HG02870 (cell line): ENCODE data around the gene C9orf43.
"Not testable (repeated sequence)": the region's sequence is repeated elsewhere in the genome, so short reads cannot be mapped to it uniquely, and the experiment has no call there.

Source experiments
- ATAC-seq: cut with Tn5 transposase; IDR thresholded peaks from one replicate; pipeline ENCODE4 v1.9.1; 2021; ENCODE audit warnings: mild to moderate bottlenecking, moderate library complexity; ENCODE audit not compliant: unreplicated experiment

The C9orf43 gene

DNA sequence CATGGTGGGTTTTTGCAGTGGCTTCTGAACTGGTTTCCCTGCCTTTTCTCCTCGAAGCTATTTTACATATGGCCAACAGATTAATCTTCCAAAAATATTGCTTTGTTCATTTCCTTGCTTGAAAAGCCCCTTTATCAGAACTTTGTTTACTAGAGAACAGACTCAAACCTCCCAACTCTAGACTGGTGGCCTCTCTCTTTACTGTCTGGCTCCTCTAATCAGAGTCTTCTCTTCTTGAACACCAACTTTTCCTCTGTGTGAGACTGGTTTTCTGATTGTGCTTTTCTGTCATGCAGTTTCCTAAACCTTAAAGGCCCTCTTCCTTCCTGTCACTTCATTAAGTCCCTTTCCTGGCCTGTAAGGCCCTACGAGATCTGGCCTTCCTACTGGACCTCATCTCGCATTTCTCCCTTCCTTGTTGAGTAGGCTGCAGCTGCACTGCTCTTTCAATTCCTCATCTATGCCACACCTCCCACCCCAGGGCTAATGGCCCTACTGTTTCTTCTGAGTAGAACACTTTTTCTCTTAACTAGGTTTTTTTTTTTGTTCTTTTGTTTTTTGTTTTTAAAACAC is 5.7 kb downstream of the C9orf43 start:
- ATAC-seq: peak; percentile 97

DNA sequence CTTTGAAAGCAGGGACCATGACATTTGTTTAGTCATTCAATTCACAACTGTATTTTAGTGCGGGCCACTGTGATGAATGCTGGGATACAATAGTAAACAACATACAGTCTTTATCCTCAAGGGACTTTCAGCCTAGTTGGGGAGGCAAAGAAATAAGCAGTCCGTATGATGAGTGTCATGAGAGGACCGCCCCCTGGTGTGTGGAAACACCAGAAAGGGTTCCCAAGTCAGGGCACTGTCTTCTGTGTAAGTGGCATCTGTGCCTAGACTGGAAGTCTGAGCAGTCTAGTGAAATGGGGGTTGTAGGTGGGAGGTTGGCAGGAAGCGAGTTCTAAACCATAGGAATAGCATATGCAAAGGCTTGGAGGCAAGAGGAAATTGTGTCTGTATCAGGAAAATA is 6.8 kb downstream of the C9orf43 start:
- no peak for ATAC-seq

DNA sequence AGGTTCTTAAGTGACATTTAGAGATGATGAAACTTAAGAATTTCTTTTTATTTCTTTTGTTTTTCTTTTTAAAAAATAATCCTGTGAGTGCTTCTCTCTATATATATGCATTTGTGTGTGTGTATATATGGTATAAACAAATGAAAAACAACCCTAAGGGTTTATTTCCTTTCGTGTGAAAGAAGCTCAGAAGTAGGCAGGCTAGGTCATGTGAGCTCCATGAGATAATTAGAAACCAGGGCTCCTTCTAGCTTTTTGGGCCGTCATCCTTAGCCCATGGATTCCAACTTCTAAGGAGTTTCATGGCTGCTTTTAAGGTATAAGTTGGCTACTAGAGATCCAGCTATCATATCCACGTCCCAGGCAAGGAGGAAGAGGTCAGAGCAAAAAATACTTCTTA is 11.2 kb downstream of the C9orf43 start:
- no peak for ATAC-seq

GRCh38 chr9:113425072-113425471 is 14.5 kb downstream of the C9orf43 start:
- no peak for ATAC-seq

DNA sequence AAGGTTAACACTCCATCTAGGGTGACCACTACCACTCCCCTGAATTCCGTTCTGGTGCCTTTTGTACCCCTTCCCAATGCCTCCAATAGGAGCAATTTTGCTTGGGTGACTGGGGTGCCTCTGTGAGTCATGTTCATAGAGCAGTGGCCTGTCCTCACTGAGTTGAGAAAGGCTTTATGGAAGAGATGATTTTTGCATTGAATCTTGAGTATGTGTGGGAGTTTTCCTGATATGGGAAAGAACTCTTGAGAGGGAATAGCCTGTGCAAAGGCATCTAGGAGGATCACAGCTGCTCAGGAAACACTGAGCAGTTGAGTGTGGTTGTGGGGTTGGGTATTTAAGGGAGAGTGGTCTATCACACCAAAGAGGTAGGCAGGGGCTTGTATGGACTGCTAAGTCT is 16.2 kb downstream of the C9orf43 start:
- ATAC-seq: no peak

DNA sequence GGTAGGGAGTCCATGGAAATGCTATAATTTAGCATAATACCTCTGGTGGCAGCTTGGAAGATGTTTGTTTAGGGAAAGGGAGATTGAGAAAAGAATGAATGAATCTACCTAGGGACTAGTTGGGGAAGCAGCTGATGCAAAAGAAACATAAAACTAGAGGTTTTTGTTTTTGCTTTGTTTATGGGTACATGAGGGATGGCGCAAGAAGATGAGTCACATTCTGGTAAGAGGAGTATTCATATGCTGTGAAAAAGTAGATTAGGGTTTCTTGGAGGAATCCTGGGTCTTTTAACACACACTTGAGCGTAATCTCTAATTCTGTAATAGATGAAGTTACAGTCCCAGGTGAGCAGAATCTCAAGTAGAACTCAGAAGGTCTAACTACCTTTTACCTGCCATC is 17.1 kb downstream of the C9orf43 start:
- ATAC-seq: no peak

GRCh38 chr9:113428062-113428615 is 17.6 kb downstream of the C9orf43 start:
- no peak for ATAC-seq

- ATAC-seq: no peak
Measured at GRCh38 chr9:113431191-113431590, 20.6 kb downstream of the C9orf43 start.

DNA sequence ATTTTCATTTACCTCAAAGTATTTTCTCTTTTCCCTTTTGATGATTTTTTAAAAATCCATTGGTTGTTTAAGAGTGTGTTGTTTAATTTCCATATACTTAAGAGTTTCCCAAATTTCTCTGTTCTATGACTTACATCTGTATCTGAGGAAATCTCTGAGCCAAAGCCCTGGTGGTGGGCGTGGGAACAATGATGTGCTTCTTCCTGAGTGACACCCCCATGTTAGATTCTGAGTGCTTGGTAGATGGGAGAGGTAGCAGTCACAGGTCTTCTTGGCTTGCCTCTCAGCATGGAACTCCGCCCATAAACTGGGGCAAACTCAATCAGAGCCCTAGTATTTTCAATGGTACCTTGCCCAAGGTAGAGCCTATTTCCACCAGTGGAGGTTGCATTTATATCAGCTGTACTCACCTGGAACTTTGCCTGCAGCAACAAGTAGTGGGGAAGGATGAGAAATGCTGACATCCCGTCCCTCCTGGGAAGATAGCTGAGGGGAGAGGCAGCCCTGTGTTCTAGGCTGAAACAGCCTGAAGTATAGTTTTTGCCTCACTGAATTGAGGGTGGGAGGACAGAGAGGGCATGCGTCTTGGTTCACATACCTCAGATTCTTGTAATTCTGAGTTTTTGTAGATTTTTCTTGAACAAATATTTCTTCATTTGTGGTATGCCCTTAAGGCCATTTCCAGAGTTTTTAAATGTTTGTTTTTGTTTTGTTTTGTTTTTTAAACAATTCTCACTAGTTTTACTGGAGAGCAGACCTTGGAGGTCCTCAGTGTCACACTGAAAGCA is 26.4 kb downstream of the C9orf43 start:
- no peak for ATAC-seq

DNA sequence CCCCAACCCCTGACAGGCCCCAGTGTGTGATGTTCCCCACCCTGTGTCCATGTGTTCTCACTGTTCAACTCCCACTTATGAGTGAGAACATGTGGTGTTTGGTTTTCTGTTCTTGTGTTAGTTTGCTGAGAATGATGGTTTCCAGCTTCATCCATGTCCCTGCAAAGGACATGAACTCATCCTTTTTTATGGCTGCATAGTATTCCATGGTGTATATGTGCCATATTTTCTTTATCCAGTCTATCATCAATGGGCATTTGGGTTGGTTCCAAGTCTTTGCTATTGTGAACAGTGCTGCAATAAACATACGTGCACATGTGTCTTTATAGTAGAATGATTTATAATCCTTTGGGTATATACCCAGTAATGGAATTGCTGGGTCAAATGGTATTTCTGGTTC is 27.2 kb downstream of the C9orf43 start:
- not testable (repeated sequence) for ATAC-seq

DNA sequence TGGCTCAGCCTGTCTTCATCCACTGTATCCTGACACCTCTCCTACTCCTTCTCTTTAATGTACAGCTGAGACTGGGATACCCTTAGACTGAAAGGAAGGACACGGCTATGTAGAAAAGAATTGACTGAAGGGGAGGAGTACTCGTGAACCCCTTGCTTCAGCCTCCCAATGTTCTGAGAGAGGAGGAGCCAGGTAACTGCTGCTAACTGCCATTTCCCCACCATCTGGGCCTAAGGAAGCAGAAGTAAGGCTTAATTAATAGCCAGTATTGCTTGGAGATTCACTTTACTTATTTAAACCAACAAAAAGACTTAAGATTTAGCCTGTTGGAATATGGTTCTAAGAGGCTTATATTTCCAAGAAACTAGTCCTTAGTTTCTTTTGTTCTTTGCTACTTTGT is 34.2 kb downstream of the C9orf43 start:
- ATAC-seq: no peak

DNA sequence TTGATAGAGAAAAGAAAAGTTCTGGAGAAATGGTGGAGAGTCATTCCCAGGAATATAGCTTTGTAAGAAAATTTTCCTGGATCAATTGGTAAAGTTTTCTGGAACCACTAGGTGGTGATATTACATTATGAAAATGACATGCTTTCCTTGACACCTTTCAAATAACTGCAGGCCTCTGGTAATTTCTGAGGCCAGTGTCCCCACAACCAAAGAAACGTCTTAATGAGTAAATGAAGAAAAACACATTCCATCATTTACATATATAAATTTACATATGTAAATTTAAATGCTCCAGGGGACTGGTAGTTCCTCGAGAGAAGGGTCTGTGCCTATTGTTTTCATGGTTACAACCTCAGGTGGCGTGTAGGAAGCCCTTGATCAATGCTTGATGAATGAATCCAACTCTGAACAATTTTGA is 35.8 kb downstream of the C9orf43 start:
- ATAC-seq: no peak

GRCh38 chr9:113449376-113449775 is 38.8 kb downstream of the C9orf43 start:
- ATAC-seq: no peak

GRCh38 chr9:113452113-113452605 is 41.6 kb downstream of the C9orf43 start:
- no peak for ATAC-seq

- ATAC-seq: no peak
Measured at GRCh38 chr9:113454914-113455761, 44.6 kb downstream of the C9orf43 start.

DNA sequence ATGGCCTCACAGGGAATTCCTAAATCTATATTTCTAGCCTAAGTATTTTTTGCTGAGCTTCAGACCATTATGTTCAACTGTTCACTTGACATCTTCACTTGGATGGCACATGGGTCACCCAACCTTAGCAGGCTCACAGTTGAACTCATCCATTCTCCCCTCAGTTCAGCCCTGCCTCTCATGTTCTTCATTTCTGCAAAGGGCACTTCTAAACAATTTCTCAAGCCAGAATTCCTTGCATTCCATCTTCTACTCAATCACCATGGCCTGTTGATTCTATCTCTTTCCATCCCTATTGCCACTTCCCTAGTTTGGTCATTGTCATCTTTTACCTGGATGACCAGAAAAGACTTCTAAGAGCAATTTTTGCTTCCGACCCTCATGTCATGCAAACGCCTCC is 45.7 kb downstream of the C9orf43 start:
- no peak for ATAC-seq

DNA sequence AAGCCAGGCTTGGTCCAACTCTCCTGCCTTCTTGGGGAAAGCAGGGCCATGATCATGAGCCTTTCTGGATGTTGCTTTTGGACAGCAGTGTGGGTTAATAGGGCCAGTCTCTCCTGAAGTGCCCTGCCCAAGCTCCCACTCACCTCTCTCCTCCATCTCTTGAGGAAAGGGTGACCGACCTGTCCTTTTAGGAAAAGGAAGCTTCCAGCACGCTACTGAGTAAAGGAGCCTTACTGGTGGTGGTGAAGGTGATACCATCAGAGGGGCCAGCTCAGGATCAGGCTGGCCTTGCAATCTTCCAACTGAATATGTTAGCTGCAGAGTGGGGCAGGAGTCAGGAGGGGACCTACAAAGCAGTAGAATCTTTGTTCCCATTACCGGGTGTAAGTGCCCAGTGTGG is 50.7 kb downstream of the C9orf43 start:
- no peak for ATAC-seq

DNA sequence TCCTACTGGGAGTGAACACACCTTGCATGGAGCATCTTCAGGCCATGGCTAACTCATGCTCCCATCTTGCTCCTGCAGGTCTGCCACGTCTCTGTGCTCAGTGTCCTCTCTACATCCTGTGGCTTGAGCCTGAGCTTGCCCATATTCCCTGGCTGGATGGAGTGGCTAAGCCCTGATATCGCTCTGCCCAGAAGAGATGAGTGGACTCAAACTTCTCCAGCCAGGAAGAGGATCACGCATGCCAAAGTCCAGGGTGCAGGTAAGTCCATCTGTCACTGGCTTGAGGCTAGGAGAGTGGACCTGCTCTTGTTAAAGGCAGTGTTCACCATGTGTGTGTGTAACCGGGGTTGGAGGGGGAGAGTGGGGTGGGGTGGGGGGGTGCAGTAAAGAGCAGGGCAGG is 51.4 kb downstream of the C9orf43 start:
- ATAC-seq: no peak

DNA sequence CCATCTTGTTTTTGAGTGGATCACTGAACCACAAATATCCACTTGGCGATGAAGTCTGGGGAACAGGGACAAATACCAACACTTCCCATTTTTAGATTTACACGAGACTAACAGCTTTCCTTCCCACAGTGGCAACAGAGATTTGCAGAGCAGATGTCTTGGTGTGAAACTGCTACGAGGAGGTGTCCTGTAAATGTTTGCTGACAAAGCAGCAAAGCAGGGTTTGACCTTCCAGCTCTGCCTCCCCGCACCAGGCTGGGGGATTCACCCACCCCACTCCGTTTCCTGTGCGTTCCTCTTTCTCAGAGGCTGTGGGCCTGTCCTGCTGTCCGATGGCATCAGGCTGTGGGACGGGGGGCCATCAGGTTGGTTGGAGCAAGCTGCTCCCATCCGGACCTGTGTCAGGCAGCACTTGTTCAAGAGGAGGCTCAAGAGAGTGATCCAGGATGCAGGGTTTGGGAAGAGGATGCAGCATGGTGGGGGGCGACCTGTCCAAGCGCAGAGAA is 52.3 kb downstream of the C9orf43 start:
- no peak for ATAC-seq

- ATAC-seq: no peak
Measured at GRCh38 chr9:113463418-113464285, 53.1 kb downstream of the C9orf43 start, which contains the start of gene RGS3. TSS of gene RGS3 (plus strand) at chr9:113463727. CDS start at chr9:113463803, 76 bp downstream.
